Tibial artery (tissue), 4 donors: ENCODE results near the gene TBC1D19.
"Not testable (repeated sequence)": the region's sequence is repeated elsewhere in the genome, so short reads cannot be mapped to it uniquely, and the experiment has no call there.

Experiments used
- DNase-seq, 2 donors: peaks; one replicate each; pipeline ENCODE4 v3.0.0-alpha.2; 2019
- H3K27ac ChIP-seq, 2 donors: fragments of 200-600 bp; sonication (generic) in 1 of 2; 1 replicate in 1 of 2; 2 replicates in 1 of 2; pipeline ENCODE4 v1.5.1; 2018 to 2019; ENCODE audit warnings: mild to moderate bottlenecking in 1 of 2
- H3K27me3 ChIP-seq, 2 donors: fragments of 200-600 bp; sonication (generic) in 1 of 2; one replicate each; pipeline versions ENCODE4 v1.5.1 to v1.6.0; 2016 to 2019
- H3K36me3 ChIP-seq, 3 donors: fragments of 200-600 bp; sonication (generic) in 2 of 3; one replicate each; pipeline ENCODE4 v1.5.1; 2016 to 2019; ENCODE audit warnings: mild to moderate bottlenecking in 2 of 3
- H3K4me1 ChIP-seq, 4 donors: fragments of 200-600 bp; sonication (generic) in 2 of 4; 1 replicate in 3 of 4; 2 replicates in 1 of 4; pipeline ENCODE4 v1.5.1; 2016 to 2019
- H3K4me3 ChIP-seq, 2 donors: fragments of 200-600 bp; sonication (generic) in 1 of 2; 1 replicate in 1 of 2; 2 replicates in 1 of 2; pipeline ENCODE4 v1.5.1; 2018 to 2019; ENCODE audit warnings: mild to moderate bottlenecking in 2 of 2
- H3K9me3 ChIP-seq, 3 donors: fragments of 200-600 bp; sonication (generic) in 1 of 3; one replicate each; pipeline ENCODE4 v1.5.1; 2016 to 2019
- CTCF ChIP-seq, 2 experiments: fragments of 200-600 bp in 1 of 2; fragments of 450-650 bp in 1 of 2; IDR thresholded peaks; one replicate each; pipeline ENCODE4 v1.5.1; 2017 to 2019; ENCODE audit warnings: antibody characterized with exemption in 2 of 2, mild to moderate bottlenecking in 1 of 2, moderate library complexity in 1 of 2
- intact Hi-C: fragments of 100-400 bp; cut with DNase I; formaldehyde crosslinking; loops from one replicate; pipeline ENCODE4 v1.15.0; 2023; ENCODE audit warnings: low total_unique reads

TBC1D19 gene

GRCh38 chr4:26660261-26660660 lies 76.4 kb downstream of the TBC1D19 start:
- Histone ChIP-seq H3K27me3 (no peaks in the 10 kb centered on the region), H3K4me1 (no peaks in the 10 kb centered on the region), H3K4me3 (no peak overlapping the region), H3K36me3 (peaks cover 7 to 28% (median 27%) of the 10 kb centered on the region in 3 donors), H3K9me3 (peaks cover 0 to 5% (median 3%) of the 10 kb centered on the region in 3 donors), H3K27ac (no peak overlapping the region)
- TF ChIP-seq CTCF (IDR thresholded peaks at IDR 0.05): no peak
- intact Hi-C loops: no loop called here
- DNase-seq: no peak

GRCh38 chr4:26663888-26664287 lies 80.0 kb downstream of the TBC1D19 start:
- intact Hi-C loops: no loop called here
- DNase-seq: no peak
- no peak for TF ChIP-seq CTCF (IDR thresholded peaks at IDR 0.05)
- Histone ChIP-seq H3K4me3 (no peak overlapping the region), H3K27me3 (no peaks in the 10 kb centered on the region), H3K36me3 (peaks cover 0 to 21% (median 17%) of the 10 kb centered on the region in 3 donors), H3K4me1 (no peaks in the 10 kb centered on the region), H3K27ac (no peak overlapping the region), H3K9me3 (no peaks in the 10 kb centered on the region)

GRCh38 chr4:26670903-26671537 lies 87.1 kb downstream of the TBC1D19 start:
- peaks cover 0 to 4% (median 0%) of the 10 kb centered on the region in 3 donors for H3K36me3 ChIP-seq
- no peak for DNase-seq
- TF ChIP-seq CTCF (IDR thresholded peaks at IDR 0.05): no peak
- no peaks in the 10 kb centered on the region for H3K4me1 ChIP-seq
- H3K4me3 ChIP-seq: no peak overlapping the region
- no peaks in the 10 kb centered on the region for H3K9me3 ChIP-seq
- intact Hi-C loops: no loop called here
- H3K27ac ChIP-seq: no peak overlapping the region
- H3K27me3 ChIP-seq: no peaks in the 10 kb centered on the region

GRCh38 chr4:26679040-26679695 lies 95.3 kb downstream of the TBC1D19 start:
- H3K27ac ChIP-seq, intact Hi-C loops, H3K27me3 ChIP-seq, H3K4me3 ChIP-seq, DNase-seq, H3K9me3 ChIP-seq, H3K4me1 ChIP-seq: not testable (repeated sequence)
- H3K36me3 ChIP-seq: peaks cover 2 to 17% (median 8%) of the 10 kb centered on the region in 3 donors

GRCh38 chr4:26682436-26682835 lies 98.6 kb downstream of the TBC1D19 start:
- no peak for DNase-seq
- H3K4me3 ChIP-seq: no peak overlapping the region
- H3K36me3 ChIP-seq: peaks cover 9 to 17% (median 9%) of the 10 kb centered on the region in 3 donors
- no peaks in the 10 kb centered on the region for H3K9me3 ChIP-seq
- H3K27ac ChIP-seq: no peak overlapping the region
- intact Hi-C loops: no loop called here
- H3K4me1 ChIP-seq: no peaks in the 10 kb centered on the region
- no peak for TF ChIP-seq CTCF (IDR thresholded peaks at IDR 0.05)
- H3K27me3 ChIP-seq: no peaks in the 10 kb centered on the region

- H3K36me3 ChIP-seq: peaks cover 9 to 12% (median 11%) of the 10 kb centered on the region in 3 donors
- H3K4me3 ChIP-seq: no peak overlapping the region
- H3K27ac ChIP-seq: no peak overlapping the region
- no peak for DNase-seq
- no peaks in the 10 kb centered on the region for H3K9me3 ChIP-seq
- no peaks in the 10 kb centered on the region for H3K4me1 ChIP-seq
- no peaks in the 10 kb centered on the region for H3K27me3 ChIP-seq
- TF ChIP-seq CTCF (IDR thresholded peaks at IDR 0.05): no peak
- intact Hi-C loops: no loop called here
Observed at GRCh38 chr4:26685250-26685649, 101.4 kb downstream of the TBC1D19 start.
